22Rv1 (cell line): ENCODE data around the gene ZNF57.

Source experiments
- ZFX ChIP-seq: fragments of 450-650 bp; IDR thresholded peaks from 2 replicates; pipeline ENCODE4 v1.6.1; 2017; ENCODE audit warnings: antibody characterized with exemption, borderline replicate concordance
- TF ChIP-seq, protein P1 (sequence below): fragments of 450-650 bp; IDR thresholded peaks from 2 replicates; pipeline ENCODE4 v1.5.1; 2017; ENCODE audit warnings: mild to moderate bottlenecking

GRCh38 chr19:2962018-2962670 lies 61.4 kb downstream of the ZNF57 start:
- TF ChIP-seq, protein P1, sequence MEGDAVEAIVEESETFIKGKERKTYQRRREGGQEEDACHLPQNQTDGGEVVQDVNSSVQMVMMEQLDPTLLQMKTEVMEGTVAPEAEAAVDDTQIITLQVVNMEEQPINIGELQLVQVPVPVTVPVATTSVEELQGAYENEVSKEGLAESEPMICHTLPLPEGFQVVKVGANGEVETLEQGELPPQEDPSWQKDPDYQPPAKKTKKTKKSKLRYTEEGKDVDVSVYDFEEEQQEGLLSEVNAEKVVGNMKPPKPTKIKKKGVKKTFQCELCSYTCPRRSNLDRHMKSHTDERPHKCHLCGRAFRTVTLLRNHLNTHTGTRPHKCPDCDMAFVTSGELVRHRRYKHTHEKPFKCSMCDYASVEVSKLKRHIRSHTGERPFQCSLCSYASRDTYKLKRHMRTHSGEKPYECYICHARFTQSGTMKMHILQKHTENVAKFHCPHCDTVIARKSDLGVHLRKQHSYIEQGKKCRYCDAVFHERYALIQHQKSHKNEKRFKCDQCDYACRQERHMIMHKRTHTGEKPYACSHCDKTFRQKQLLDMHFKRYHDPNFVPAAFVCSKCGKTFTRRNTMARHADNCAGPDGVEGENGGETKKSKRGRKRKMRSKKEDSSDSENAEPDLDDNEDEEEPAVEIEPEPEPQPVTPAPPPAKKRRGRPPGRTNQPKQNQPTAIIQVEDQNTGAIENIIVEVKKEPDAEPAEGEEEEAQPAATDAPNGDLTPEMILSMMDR, result peak; percentile 81
- no peak for TF ChIP-seq ZFX
